ENCODE measurements around the gene ZFAND3. TPM values are rescaled to one million over a fixed set of nuclear protein-coding genes. Genes with fewer than 3 reads are reported as not detected.

ZFAND3 gene
- total RNA-seq, 1 experiment from 2014 or later, result 75.0 TPM

- DNase-seq, result no peak
- no peaks in the 10 kb centered on the region for H3K27me3 Mint-ChIP-seq (ENCODE audit: unreplicated experiment)
- H3K27ac Mint-ChIP-seq (ENCODE audit: unreplicated experiment), result no peak overlapping the region
- BruUV-seq (replicated peaks), result no TSS peak
- H3K9me3 Mint-ChIP-seq (ENCODE audit: low read depth, unreplicated experiment), result no peaks in the 10 kb centered on the region
- H3K36me3 Mint-ChIP-seq (ENCODE audit: insufficient read depth, unreplicated experiment), result no peaks in the 10 kb centered on the region
- no peak for TF ChIP-seq CTCF (IDR thresholded peaks at IDR 0.05; ENCODE audit: unreplicated experiment)
- intact Hi-C loops (cut with micrococcal nuclease; ENCODE audit: unreplicated experiment), result no loop called here
- peaks cover 32% of the 10 kb centered on the region for H3K4me1 Mint-ChIP-seq (ENCODE audit: low read depth, unreplicated experiment)
- H3K4me3 Mint-ChIP-seq (ENCODE audit: low read depth, unreplicated experiment), result no peak overlapping the region
- CTCF ChIA-PET, result no interaction called here
Observed at GRCh38 chr6:37984578-37984977, 165.1 kb downstream of the ZFAND3 start.

- DNase-seq, result no peak
- Mint-ChIP-seq H3K27me3 (ENCODE audit: unreplicated experiment) (no peaks in the 10 kb centered on the region), H3K36me3 (ENCODE audit: insufficient read depth, unreplicated experiment) (no peaks in the 10 kb centered on the region), H3K27ac (ENCODE audit: unreplicated experiment) (no peak overlapping the region), H3K9me3 (ENCODE audit: low read depth, unreplicated experiment) (no peaks in the 10 kb centered on the region), H3K4me3 (ENCODE audit: low read depth, unreplicated experiment) (no peak overlapping the region), H3K4me1 (ENCODE audit: low read depth, unreplicated experiment) (peaks cover 27% of the 10 kb centered on the region)
- intact Hi-C loops (cut with micrococcal nuclease; ENCODE audit: unreplicated experiment), result no loop called here
- no peak for TF ChIP-seq CTCF (IDR thresholded peaks at IDR 0.05; ENCODE audit: unreplicated experiment)
- CTCF ChIA-PET, result interaction anchor here (0.7 kb wide), 1 partner anchor 127 kb away, joined by 3 read pairs; no protein-coding TSS in a partner anchor
- no TSS peak for BruUV-seq (replicated peaks)
Observed at GRCh38 chr6:37985355-37985754, 165.8 kb downstream of the ZFAND3 start.

GRCh38 chr6:37987018-37987417 is 167.5 kb downstream of the ZFAND3 start:
- Mint-ChIP-seq H3K27me3 (ENCODE audit: unreplicated experiment) (no peaks in the 10 kb centered on the region), H3K36me3 (ENCODE audit: insufficient read depth, unreplicated experiment) (no peaks in the 10 kb centered on the region), H3K4me1 (ENCODE audit: low read depth, unreplicated experiment) (peaks cover 21% of the 10 kb centered on the region), H3K27ac (ENCODE audit: unreplicated experiment) (no peak overlapping the region), H3K4me3 (ENCODE audit: low read depth, unreplicated experiment) (no peak overlapping the region), H3K9me3 (ENCODE audit: low read depth, unreplicated experiment) (no peaks in the 10 kb centered on the region)
- DNase-seq, result no peak
- no peak for TF ChIP-seq CTCF (IDR thresholded peaks at IDR 0.05; ENCODE audit: unreplicated experiment)
- CTCF ChIA-PET, result no interaction called here
- intact Hi-C loops (cut with micrococcal nuclease; ENCODE audit: unreplicated experiment), result no loop called here
- no TSS peak for BruUV-seq (replicated peaks)

- H3K4me1 Mint-ChIP-seq (ENCODE audit: low read depth, unreplicated experiment), result peaks cover 21% of the 10 kb centered on the region
- no peak for DNase-seq
- no peaks in the 10 kb centered on the region for H3K36me3 Mint-ChIP-seq (ENCODE audit: insufficient read depth, unreplicated experiment)
- no peak for TF ChIP-seq CTCF (IDR thresholded peaks at IDR 0.05; ENCODE audit: unreplicated experiment)
- no peaks in the 10 kb centered on the region for H3K9me3 Mint-ChIP-seq (ENCODE audit: low read depth, unreplicated experiment)
- H3K4me3 Mint-ChIP-seq (ENCODE audit: low read depth, unreplicated experiment), result no peak overlapping the region
- H3K27ac Mint-ChIP-seq (ENCODE audit: unreplicated experiment), result no peak overlapping the region
- intact Hi-C loops (cut with micrococcal nuclease; ENCODE audit: unreplicated experiment), result no loop called here
- H3K27me3 Mint-ChIP-seq (ENCODE audit: unreplicated experiment), result no peaks in the 10 kb centered on the region
- CTCF ChIA-PET, result interaction anchor here (0.5 kb wide), 1 partner anchor 214 kb away, joined by 3 read pairs; no protein-coding TSS in a partner anchor
- no TSS peak for BruUV-seq (replicated peaks)
Observed at GRCh38 chr6:37987559-37987958, 168.0 kb downstream of the ZFAND3 start.

Measured in Calu3 (cell line).